HG02798 (cell line): ENCODE data around the gene MKNK2.
"Not testable (repeated sequence)": the region's sequence is repeated elsewhere in the genome, so short reads cannot be mapped to it uniquely, and the experiment has no call there.

Source experiments
- ATAC-seq: cut with Tn5 transposase; IDR thresholded peaks from one replicate; pipeline ENCODE4 v1.9.1; 2021; ENCODE audit warnings: mild to moderate bottlenecking; ENCODE audit not compliant: unreplicated experiment, poor library complexity

MKNK2 gene

GRCh38 chr19:2045501-2046045 lies 5.5 kb downstream of the MKNK2 start:
- ATAC-seq, result no peak

GRCh38 chr19:2044709-2045500 lies 6.1 kb downstream of the MKNK2 start:
- no peak for ATAC-seq

- ATAC-seq, result no peak
These were observed 6.9 kb downstream of the MKNK2 start for GRCh38 chr19:2043961-2044708.

GRCh38 chr19:2043251-2043641 lies 7.8 kb downstream of the MKNK2 start:
- ATAC-seq, result no peak

- ATAC-seq, result no peak
These were observed 8.4 kb downstream of the MKNK2 start for GRCh38 chr19:2042485-2043250.

GRCh38 chr19:2041683-2042484 lies 9.2 kb downstream of the MKNK2 start:
- peak; percentile 75 for ATAC-seq

GRCh38 chr19:2041433-2041682 lies 9.7 kb downstream of the MKNK2 start:
- no peak for ATAC-seq

- no peak for ATAC-seq
These were observed 10.2 kb downstream of the MKNK2 start for GRCh38 chr19:2040647-2041432.

GRCh38 chr19:2039959-2040646 lies 10.9 kb downstream of the MKNK2 start:
- ATAC-seq, result no peak

- no peak for ATAC-seq
These were observed 11.7 kb downstream of the MKNK2 start for GRCh38 chr19:2039089-2039958.

- no peak for ATAC-seq
These were observed 12.6 kb downstream of the MKNK2 start for GRCh38 chr19:2038284-2039088.

GRCh38 chr19:2037651-2038255 lies 13.3 kb downstream of the MKNK2 start:
- no peak for ATAC-seq

- ATAC-seq, result no peak
These were observed 14.6 kb downstream of the MKNK2 start for GRCh38 chr19:2036424-2036823.

- ATAC-seq, result no peak
These were observed 15.5 kb downstream of the MKNK2 start for GRCh38 chr19:2035590-2035991.

- no peak for ATAC-seq
These were observed 16.1 kb downstream of the MKNK2 start for GRCh38 chr19:2034729-2035589.

GRCh38 chr19:2034253-2034652 lies 16.8 kb downstream of the MKNK2 start:
- ATAC-seq, result not testable (repeated sequence)
